Body of pancreas (tissue), 4 donors: ENCODE results near the gene POLR3H. TPM values are rescaled to one million over a fixed set of nuclear protein-coding genes. Genes with fewer than 3 reads are reported as not detected.

Source experiments
- ATAC-seq: fragments of 150-250 bp; one replicate; pipeline ENCODE4 v1.9.1; 2016
- DNase-seq, 4 donors: peaks; one replicate each; pipeline ENCODE4 v3.0.0-alpha.2; 2019
- H3K27ac ChIP-seq, 4 donors: fragments of 200-600 bp; sonication (generic); 1 replicate in 3 of 4; 2 replicates in 1 of 4; pipeline versions ENCODE4 v1.5.1 to v1.6.1; 2016 to 2019; ENCODE audit warnings: mild to moderate bottlenecking in 1 of 4, mixed read lengths in 1 of 4, moderate library complexity in 1 of 4
- H3K27me3 ChIP-seq, 2 donors: fragments of 200-600 bp; sonication (generic); one replicate each; pipeline ENCODE4 v1.6.0; 2016; ENCODE audit warnings: mild to moderate bottlenecking in 1 of 2
- H3K36me3 ChIP-seq, 2 donors: fragments of 200-600 bp; sonication (generic); replicated peaks in 1 of 2; 2 replicates each; pipeline ENCODE4 v1.5.1; 2016; ENCODE audit warnings: low read depth in 2 of 2; ENCODE audit not compliant: insufficient read depth in 1 of 2
- H3K4me1 ChIP-seq: fragments of 200-600 bp; sonication (generic); one replicate; pipeline ENCODE4 v1.6.0; 2016
- H3K4me3 ChIP-seq, 2 donors: fragments of 200-600 bp; sonication (generic); 1 replicate in 1 of 2; 2 replicates in 1 of 2; pipeline ENCODE4 v1.5.1; 2016 to 2019
- H3K9me3 ChIP-seq, 3 donors: fragments of 200-600 bp; sonication (generic); 1 replicate in 2 of 3; 2 replicates in 1 of 3; pipeline ENCODE4 v1.5.1; 2016
- CTCF ChIP-seq, 7 experiments: fragments of 450-650 bp in 4 of 7; fragments of 200-600 bp in 3 of 7; sonication (generic) in 3 of 7; IDR thresholded peaks; one replicate each; pipeline ENCODE4 v1.5.1; 2016 to 2019; ENCODE audit warnings: antibody characterized with exemption in 7 of 7
- POLR2A ChIP-seq, 3 donors: fragments of 450-650 bp; IDR thresholded peaks; one replicate each; pipeline ENCODE4 v1.6.1; 2016; ENCODE audit warnings: antibody characterized with exemption in 3 of 3, mild to moderate bottlenecking in 2 of 3
- WGBS, 2 donors: methylation state at CpG; one replicate each; pipeline ENCODE4 v1.1.5; 2017; 5-methylcytosine and 5-hydroxymethylcytosine counted together
- intact Hi-C: fragments of 100-400 bp; cut with DNase I; formaldehyde crosslinking; loops from one replicate; pipeline ENCODE4 v1.15.1; 2023
- total RNA-seq, 2 donors: library from RNA; depleted of rRNA; stranded (reverse); fragments of >200 nt; gene quantifications; one replicate each; pipeline ENCODE4 v1.1.0, GENCODE V29; 2016

Gene POLR3H
- total RNA-seq, 2 donors from 2014 or later = 18.9 to 24.7 TPM

- WGBS, 2 donors = 51 to 66% methylated on average over 12 to 21 of the region's 21 CpGs
- peaks cover 23% of the 10 kb centered on the region for H3K4me1 ChIP-seq
- DNase-seq (peak in 3 of 4 donors; percentile 30 to 52 (median 35)), ATAC-seq (peak; percentile 44)
- intact Hi-C loops = no loop called here
- H3K27ac ChIP-seq = peak overlapping the region; percentile 60 to 73 (median 70)
- TF ChIP-seq CTCF (IDR thresholded peaks at IDR 0.05) = no peak
- TF ChIP-seq POLR2A (IDR thresholded peaks at IDR 0.05) = no peak
- peaks cover 0 to 19% of the 10 kb centered on the region in 2 donors for H3K36me3 ChIP-seq
- no peaks in the 10 kb centered on the region for H3K27me3 ChIP-seq
- H3K9me3 ChIP-seq = no peaks in the 10 kb centered on the region
- H3K4me3 ChIP-seq = no peak overlapping the region
Measured at GRCh38 chr22:41523464-41524221, 20.6 kb downstream of the POLR3H start.

- intact Hi-C loops = no loop called here
- no peak for DNase-seq
- no peak for ATAC-seq
- H3K27me3 ChIP-seq = no peaks in the 10 kb centered on the region
- no peaks in the 10 kb centered on the region for H3K9me3 ChIP-seq
- H3K27ac ChIP-seq = peak overlapping the region; percentile 60 to 73 (median 70)
- H3K4me3 ChIP-seq = no peak overlapping the region
- no peak for TF ChIP-seq CTCF (IDR thresholded peaks at IDR 0.05)
- no peak for TF ChIP-seq POLR2A (IDR thresholded peaks at IDR 0.05)
- peaks cover 0 to 16% of the 10 kb centered on the region in 2 donors for H3K36me3 ChIP-seq
- peaks cover 23% of the 10 kb centered on the region for H3K4me1 ChIP-seq
- WGBS, 2 donors = 91 to 95% methylated on average over 7 to 9 of the region's 9 CpGs
Measured at GRCh38 chr22:41522813-41523212, 21.5 kb downstream of the POLR3H start.

- 82 to 93% methylated on average over 3 of the region's 3 CpGs for WGBS, 2 donors
- no peak overlapping the region for H3K4me3 ChIP-seq
- H3K9me3 ChIP-seq = no peaks in the 10 kb centered on the region
- H3K27ac ChIP-seq = no peak overlapping the region
- H3K27me3 ChIP-seq = no peaks in the 10 kb centered on the region
- intact Hi-C loops = no loop called here
- H3K36me3 ChIP-seq = peaks cover 0 to 14% of the 10 kb centered on the region in 2 donors
- TF ChIP-seq POLR2A (IDR thresholded peaks at IDR 0.05) (no peak), CTCF (IDR thresholded peaks at IDR 0.05) (no peak)
- no peak for DNase-seq
- ATAC-seq = no peak
- H3K4me1 ChIP-seq = peaks cover 23% of the 10 kb centered on the region
Measured at GRCh38 chr22:41521126-41521525, 23.1 kb downstream of the POLR3H start.

GRCh38 chr22:41518048-41518347, 26.3 kb downstream of the POLR3H start:
- no peaks in the 10 kb centered on the region for H3K27me3 ChIP-seq
- H3K4me1 ChIP-seq = peaks cover 3% of the 10 kb centered on the region
- no peak overlapping the region for H3K4me3 ChIP-seq
- TF ChIP-seq CTCF (IDR thresholded peaks at IDR 0.05) (no peak), POLR2A (IDR thresholded peaks at IDR 0.05) (no peak)
- ATAC-seq (no peak), DNase-seq (no peak)
- no peaks in the 10 kb centered on the region for H3K9me3 ChIP-seq
- peak overlapping the region in 2 of 4 donors; percentile 35 to 43 for H3K27ac ChIP-seq
- 68% methylated on average over 5 to 7 of the region's 7 CpGs for whole genome bisulfite sequencing, 2 donors
- intact Hi-C loops = loop anchor here (5.0 to 10.0 kb wide), 2 partner anchors 63 to 121 kb away; no protein-coding TSS in a partner anchor
- peaks cover 0 to 10% of the 10 kb centered on the region in 2 donors for H3K36me3 ChIP-seq
